ENCODE results near the gene MMP12.

GRCh38 chr11:102837156-102837555 lies 37.6 kb downstream of the MMP12 start:
- TF ChIP-seq CTCF (conservative IDR thresholded peaks at IDR 0.05) (no peak), ZFX (IDR thresholded peaks at IDR 0.05) (no peak)
